Tibial artery (tissue), 4 donors: ENCODE data around the gene PLEKHM1.
"Not testable (repeated sequence)": the region's sequence is repeated elsewhere in the genome, so short reads cannot be mapped to it uniquely, and the experiment has no call there.

ENCODE experiments used
- DNase-seq, 2 donors: peaks; one replicate each; pipeline ENCODE4 v3.0.0-alpha.2; 2019
- H3K27ac ChIP-seq, 2 donors: fragments of 200-600 bp; sonication (generic) in 1 of 2; 1 replicate in 1 of 2; 2 replicates in 1 of 2; pipeline ENCODE4 v1.5.1; 2018 to 2019; ENCODE audit warnings: mild to moderate bottlenecking in 1 of 2
- H3K27me3 ChIP-seq, 2 donors: fragments of 200-600 bp; sonication (generic) in 1 of 2; one replicate each; pipeline versions ENCODE4 v1.5.1 to v1.6.0; 2016 to 2019
- H3K36me3 ChIP-seq, 3 donors: fragments of 200-600 bp; sonication (generic) in 2 of 3; one replicate each; pipeline ENCODE4 v1.5.1; 2016 to 2019; ENCODE audit warnings: mild to moderate bottlenecking in 2 of 3
- H3K4me1 ChIP-seq, 4 donors: fragments of 200-600 bp; sonication (generic) in 2 of 4; 1 replicate in 3 of 4; 2 replicates in 1 of 4; pipeline ENCODE4 v1.5.1; 2016 to 2019
- H3K4me3 ChIP-seq, 2 donors: fragments of 200-600 bp; sonication (generic) in 1 of 2; 1 replicate in 1 of 2; 2 replicates in 1 of 2; pipeline ENCODE4 v1.5.1; 2018 to 2019; ENCODE audit warnings: mild to moderate bottlenecking in 2 of 2
- H3K9me3 ChIP-seq, 3 donors: fragments of 200-600 bp; sonication (generic) in 1 of 3; one replicate each; pipeline ENCODE4 v1.5.1; 2016 to 2019
- intact Hi-C: fragments of 100-400 bp; cut with DNase I; formaldehyde crosslinking; loops from one replicate; pipeline ENCODE4 v1.15.0; 2023; ENCODE audit warnings: low total_unique reads

PLEKHM1 gene

DNA sequence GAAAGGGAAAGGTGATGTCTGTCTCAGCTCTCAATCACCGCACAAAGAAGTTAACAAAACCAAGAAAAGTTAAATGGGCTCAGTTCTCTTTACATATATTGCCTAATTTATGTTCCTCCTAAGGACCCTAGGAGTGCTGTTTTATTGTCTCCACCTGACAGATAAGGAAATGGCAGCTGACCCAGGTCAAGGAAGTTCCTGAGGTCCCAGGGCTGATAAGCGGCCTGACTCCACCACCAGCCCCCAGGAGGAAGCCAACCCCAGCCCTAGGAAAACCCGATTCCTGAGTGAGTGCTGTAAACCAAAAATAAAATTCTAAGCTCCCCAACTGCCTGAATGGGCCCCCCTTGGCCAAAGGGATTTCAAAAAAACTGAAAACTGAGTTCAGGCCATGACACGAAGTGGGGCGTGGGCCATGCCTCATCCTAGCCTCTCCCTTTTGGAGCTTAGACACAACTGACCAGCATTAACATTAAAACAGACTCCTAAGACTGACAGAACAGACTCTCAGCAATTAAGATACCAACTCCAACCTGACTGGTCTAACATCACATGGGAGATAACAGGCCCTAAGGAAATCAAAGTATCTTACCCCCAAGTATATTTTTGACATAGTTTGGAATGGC is 6.8 kb downstream of the PLEKHM1 start:
- DNase-seq, H3K27me3 ChIP-seq, H3K4me3 ChIP-seq, H3K36me3 ChIP-seq, intact Hi-C loops, H3K9me3 ChIP-seq, H3K27ac ChIP-seq: not testable (repeated sequence)
- peaks cover 0 to 16% (median 9%) of the 10 kb centered on the region in 4 donors for H3K4me1 ChIP-seq

GRCh38 chr17:45483177-45483576 is 7.3 kb downstream of the PLEKHM1 start:
- H3K27me3 ChIP-seq, H3K36me3 ChIP-seq, DNase-seq, H3K27ac ChIP-seq, intact Hi-C loops, H3K4me3 ChIP-seq, H3K9me3 ChIP-seq: not testable (repeated sequence)
- H3K4me1 ChIP-seq = peaks cover 0 to 12% (median 7%) of the 10 kb centered on the region in 4 donors

GRCh38 chr17:45482317-45482716 is 8.2 kb downstream of the PLEKHM1 start:
- H3K4me3 ChIP-seq, H3K4me1 ChIP-seq, H3K9me3 ChIP-seq, H3K27me3 ChIP-seq, H3K36me3 ChIP-seq, DNase-seq, intact Hi-C loops, H3K27ac ChIP-seq: not testable (repeated sequence)

DNA sequence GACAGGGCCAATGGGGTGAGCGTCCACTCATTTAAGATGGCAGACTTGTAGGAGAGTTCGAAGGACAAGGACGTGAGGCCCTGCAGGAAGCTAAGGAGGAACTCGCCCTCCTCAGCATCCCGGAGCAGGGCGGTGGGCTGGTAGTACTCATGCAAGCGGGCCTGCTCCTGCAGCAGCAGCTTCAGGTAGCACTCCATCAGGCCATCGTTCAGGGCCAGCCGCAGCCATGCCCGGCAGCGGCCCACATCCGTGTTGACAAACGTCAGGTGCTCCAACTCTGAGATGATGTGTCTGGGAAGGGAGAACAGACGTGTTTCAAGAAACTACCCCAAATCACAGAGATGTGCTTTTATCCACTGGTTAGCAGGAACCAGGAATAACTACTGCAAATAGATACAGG is 15.1 kb downstream of the PLEKHM1 start:
- H3K27ac ChIP-seq, H3K4me1 ChIP-seq, DNase-seq, H3K27me3 ChIP-seq, H3K9me3 ChIP-seq, H3K4me3 ChIP-seq, intact Hi-C loops: not testable (repeated sequence)
- peaks cover 38 to 58% (median 39%) of the 10 kb centered on the region in 3 donors for H3K36me3 ChIP-seq

DNA sequence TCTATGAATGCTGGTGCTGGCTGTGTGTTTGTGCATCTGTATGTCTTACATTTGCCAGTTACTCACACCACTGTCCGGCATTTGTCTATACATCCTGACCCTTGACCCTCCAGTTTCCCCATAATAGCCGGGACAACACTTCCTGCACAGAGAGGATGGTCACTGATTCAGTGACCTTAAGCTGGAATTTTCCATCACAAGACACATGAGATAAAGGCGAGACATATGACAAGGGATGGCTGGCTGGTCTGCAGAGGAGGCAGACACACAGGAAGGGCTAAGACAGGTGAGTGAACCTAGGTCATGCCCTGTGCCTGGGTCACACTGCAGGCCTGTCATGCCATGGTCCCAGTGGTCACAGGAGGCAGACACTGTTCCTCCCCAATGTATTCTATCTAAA is 18.3 kb downstream of the PLEKHM1 start:
- H3K27ac ChIP-seq, H3K4me3 ChIP-seq, H3K4me1 ChIP-seq, intact Hi-C loops, H3K27me3 ChIP-seq, H3K9me3 ChIP-seq: not testable (repeated sequence)
- H3K36me3 ChIP-seq = peaks cover 39 to 68% (median 51%) of the 10 kb centered on the region in 3 donors
- DNase-seq = peak in 1 of 2 donors; percentile 16

DNA sequence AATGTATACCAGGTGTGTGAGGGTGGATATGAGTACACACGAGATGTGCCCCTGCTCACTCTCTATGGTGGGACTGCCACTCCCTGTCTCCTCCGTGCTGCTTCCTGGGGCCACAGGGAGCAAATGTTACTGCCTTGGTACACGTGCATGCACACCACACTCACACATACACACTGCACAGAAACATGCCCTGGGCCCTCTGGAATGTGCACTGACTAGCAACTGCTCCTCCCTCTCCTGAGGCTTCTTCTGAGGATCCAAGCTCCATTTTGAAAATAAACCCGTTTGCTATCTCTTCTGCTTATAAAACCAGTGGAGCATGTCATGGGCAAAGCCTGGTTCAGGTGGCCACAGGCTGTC is 21.3 kb downstream of the PLEKHM1 start:
- H3K27ac ChIP-seq, H3K9me3 ChIP-seq, DNase-seq, H3K4me1 ChIP-seq, H3K27me3 ChIP-seq, intact Hi-C loops, H3K4me3 ChIP-seq: not testable (repeated sequence)
- peaks cover 20 to 39% (median 30%) of the 10 kb centered on the region in 3 donors for H3K36me3 ChIP-seq

DNA sequence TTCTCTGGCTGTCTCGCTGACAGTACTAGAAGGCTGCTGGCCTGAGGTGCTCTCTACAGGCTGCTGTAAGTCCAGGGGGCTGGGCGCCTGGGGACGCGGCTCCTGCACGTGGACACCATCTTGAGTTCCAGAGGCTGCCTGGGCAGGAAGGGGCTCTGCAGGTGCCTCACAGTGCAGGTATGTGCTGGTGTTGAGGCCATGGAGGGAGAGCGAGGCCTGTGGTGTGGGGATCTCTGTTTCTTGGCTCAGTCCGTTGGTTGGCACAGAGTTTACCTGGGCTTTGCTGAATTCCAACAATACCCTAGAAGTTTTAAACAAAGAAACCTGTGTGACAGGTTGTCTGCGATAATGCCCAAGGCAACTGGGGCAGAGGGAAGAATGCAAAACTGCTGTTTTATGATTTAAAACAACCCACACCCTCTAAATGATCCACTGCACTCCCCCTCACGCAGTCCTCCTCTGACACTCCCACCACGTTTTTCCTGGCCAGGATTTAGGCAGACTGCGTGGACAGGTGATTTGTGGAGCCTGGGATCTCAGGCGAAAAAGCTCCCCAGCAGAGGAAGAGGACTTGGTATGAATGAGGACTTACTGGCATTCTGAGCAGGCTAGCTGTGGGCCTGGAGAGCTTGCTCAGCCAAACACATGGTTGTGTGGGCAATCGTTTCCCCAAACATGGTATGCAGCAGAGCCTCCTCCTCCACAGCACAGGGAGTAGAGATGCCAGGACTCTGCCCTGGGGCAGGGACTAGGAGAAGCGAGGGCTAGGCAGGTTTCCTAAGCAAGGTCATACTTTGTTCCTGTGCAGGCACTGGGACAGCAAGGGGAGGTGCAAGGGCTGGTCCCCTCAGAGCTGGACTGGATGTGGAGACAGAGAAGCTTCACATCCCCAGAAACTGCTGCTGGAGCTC is 22.0 kb downstream of the PLEKHM1 start:
- peak in 1 of 2 donors; percentile 50 for DNase-seq
- H3K4me1 ChIP-seq, H3K27ac ChIP-seq, intact Hi-C loops, H3K9me3 ChIP-seq, H3K27me3 ChIP-seq, H3K4me3 ChIP-seq: not testable (repeated sequence)
- peaks cover 14 to 34% (median 24%) of the 10 kb centered on the region in 3 donors for H3K36me3 ChIP-seq

DNA sequence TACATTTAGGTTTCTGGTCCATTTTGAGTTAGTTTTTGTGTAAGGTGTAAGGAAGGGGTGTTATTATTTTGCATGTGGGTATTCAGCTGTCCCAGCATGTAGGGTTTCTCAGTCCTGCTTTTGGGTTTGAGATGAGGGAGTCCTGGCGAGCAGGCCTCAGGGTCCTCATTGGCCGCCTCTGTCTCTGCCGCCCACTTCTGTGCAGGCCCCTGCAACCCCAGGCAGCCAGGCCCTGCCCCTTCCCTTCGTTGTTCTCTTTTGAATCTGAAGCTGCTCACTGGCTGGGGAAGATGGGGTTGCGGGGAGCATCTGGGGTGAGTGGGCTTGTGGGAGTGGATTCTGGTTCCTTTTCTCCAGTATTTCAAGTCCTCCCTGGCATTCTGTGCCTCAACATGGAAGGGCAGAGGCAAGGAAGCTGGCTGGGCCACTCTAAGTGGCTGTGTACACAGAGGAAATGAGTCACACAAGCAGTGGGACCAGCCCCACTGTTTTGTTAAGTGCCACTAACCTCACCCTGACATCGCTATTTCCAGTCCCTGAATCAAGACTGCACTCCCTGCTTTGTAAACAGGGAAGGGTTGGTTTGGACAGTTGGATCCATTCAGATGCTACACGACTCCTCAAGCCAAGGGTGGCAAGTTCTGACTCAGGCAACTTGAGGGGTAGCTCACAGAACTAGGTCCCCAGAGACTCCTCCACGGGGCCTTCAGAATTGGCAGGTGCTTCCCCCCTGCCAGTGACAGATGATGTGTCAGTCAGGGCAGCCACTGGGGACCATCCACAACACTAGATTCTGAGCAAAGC is 28.8 kb downstream of the PLEKHM1 start:
- H3K27ac ChIP-seq, H3K27me3 ChIP-seq, H3K4me3 ChIP-seq, H3K9me3 ChIP-seq, H3K4me1 ChIP-seq, intact Hi-C loops: not testable (repeated sequence)
- H3K36me3 ChIP-seq = peaks cover under 1 to 18% (median 6%) of the 10 kb centered on the region in 3 donors
- DNase-seq = peak; percentile 40 to 69

DNA sequence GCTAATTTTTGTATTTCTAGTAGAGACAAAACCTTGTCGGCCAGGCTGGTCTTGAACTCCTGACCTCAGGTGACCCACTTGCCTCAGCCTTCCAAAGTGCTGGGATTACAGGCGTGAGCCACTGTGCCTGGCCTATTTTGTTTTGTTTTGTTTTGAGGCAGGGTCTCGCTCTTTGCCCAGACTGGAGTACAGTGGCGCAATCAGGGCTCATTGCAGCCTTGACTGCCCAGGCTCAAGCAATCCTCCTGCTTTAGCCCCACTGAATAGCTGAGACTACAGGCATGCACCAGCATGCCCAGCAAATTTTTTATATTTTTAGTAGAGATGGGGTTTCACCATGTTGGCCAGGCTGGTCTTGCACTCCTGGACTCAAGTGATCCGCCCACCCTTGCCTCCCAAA is 30.1 kb downstream of the PLEKHM1 start:
- intact Hi-C loops, H3K4me3 ChIP-seq, H3K4me1 ChIP-seq, H3K9me3 ChIP-seq, H3K27ac ChIP-seq, H3K27me3 ChIP-seq: not testable (repeated sequence)
- DNase-seq = peak in 1 of 2 donors; percentile 23
- peaks cover 13 to 31% (median 18%) of the 10 kb centered on the region in 3 donors for H3K36me3 ChIP-seq

DNA sequence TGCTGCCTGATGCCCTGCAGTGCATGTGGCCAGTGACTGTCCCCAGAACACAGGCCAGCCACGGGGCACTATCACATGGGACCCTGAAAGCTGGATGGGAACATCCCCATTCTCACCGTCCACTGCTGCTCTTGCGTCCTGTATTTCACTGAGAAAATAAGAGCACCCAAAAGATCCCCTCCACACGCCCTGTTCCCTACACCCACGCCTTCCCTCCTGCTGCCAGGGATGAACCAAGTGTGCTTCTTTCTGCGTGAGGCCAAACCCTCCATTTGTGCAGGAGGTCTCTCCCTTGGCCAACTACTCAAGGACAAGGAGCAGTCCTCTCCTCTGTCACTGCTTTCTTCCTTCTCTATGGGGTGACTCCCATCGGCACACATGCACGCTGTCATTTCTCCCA is 36.2 kb downstream of the PLEKHM1 start:
- DNase-seq, H3K9me3 ChIP-seq, H3K4me3 ChIP-seq, H3K27me3 ChIP-seq, intact Hi-C loops, H3K27ac ChIP-seq, H3K4me1 ChIP-seq: not testable (repeated sequence)
- peaks cover 23 to 74% (median 61%) of the 10 kb centered on the region in 3 donors for H3K36me3 ChIP-seq

DNA sequence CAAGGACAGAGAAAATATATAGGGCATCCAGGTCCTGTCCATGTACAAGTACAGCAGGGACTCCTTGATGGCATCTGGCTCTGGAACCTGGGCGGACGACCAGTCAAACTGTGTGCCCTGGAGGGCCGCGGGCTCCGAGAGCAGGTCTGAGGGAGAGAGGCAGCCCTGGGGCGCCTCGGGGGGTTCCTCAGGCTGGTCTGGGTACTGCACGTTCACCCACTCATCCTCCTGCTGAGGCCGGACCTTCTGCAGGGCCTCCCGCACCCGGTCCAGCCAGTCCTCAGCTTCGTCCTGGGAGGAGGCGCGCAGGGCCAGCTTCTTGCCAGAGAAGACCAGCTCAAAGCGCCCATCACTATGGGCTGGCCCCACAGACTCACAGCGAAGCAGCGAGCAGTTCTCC is 36.8 kb downstream of the PLEKHM1 start:
- H3K9me3 ChIP-seq, DNase-seq, intact Hi-C loops, H3K4me3 ChIP-seq, H3K4me1 ChIP-seq, H3K27ac ChIP-seq, H3K27me3 ChIP-seq: not testable (repeated sequence)
- peaks cover 23 to 80% (median 67%) of the 10 kb centered on the region in 3 donors for H3K36me3 ChIP-seq

DNA sequence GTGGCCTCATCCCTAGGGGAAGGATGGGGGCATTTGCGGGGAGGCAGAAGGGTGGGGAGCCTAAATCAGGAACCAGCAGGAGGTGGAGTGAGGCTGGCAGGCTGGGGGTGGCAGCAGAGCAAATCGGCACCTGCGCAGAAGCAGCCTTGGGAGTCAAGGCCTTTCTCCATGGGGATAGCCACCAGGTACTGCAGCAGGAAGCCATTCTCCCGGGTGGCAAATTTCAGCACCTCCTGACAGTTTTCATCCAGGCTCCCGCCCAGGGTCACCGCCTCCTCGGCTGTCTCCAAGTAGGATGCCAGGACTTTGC is 37.3 kb downstream of the PLEKHM1 start:
- peaks cover 26 to 79% (median 70%) of the 10 kb centered on the region in 3 donors for H3K36me3 ChIP-seq
- H3K4me3 ChIP-seq, intact Hi-C loops, H3K27me3 ChIP-seq, H3K27ac ChIP-seq, H3K4me1 ChIP-seq, H3K9me3 ChIP-seq, DNase-seq: not testable (repeated sequence)

DNA sequence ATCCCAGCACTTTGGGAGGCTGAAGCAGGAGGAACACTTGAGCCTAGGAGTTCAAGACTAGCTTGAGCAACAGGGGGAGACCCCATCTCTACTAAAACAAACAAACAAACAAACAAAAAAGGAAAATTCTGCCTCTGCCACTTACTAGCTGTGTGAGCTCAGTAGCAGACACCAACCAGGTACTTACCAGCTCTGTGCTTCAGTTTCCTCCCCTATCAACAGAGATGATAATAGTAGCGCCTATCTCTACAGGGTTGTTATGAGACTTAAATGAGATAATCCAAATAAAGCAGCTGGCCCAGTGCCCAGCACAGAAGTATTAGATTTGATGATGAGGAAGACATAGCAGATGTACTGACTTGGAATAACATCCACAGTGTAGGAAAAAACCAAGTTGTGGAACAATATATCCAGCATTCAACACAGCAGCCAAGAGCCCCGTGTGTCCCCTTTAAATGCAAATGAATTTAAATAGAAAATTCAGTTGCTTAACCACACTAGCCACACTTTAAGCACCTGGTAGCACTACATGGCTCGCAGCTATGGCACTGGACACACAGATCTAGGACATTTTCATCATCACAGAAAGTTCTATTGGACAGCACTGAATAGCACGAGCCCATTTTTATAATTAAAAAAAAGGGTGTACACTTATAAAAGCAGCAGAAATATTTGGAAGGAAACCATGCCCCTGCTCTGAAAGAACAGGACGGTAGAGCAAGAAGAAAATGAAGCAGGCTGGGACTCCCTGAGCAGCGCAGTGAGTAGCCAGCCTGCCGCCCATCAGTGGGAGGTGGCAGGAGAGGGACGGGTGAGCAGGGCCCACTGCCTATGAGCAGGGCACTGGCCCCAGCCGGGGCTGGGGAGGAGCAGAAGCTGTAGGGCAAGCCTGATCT is 37.9 kb downstream of the PLEKHM1 start:
- H3K4me3 ChIP-seq, H3K27me3 ChIP-seq, H3K27ac ChIP-seq, H3K9me3 ChIP-seq, H3K4me1 ChIP-seq, intact Hi-C loops, DNase-seq: not testable (repeated sequence)
- peaks cover 32 to 76% (median 75%) of the 10 kb centered on the region in 3 donors for H3K36me3 ChIP-seq
